ENCODE measurements around the gene BSG.
A peak's percentile ranks its signal among the peaks of the same experiment; 100 is the strongest.
"Not testable (repeated sequence)": the region's sequence is repeated elsewhere in the genome, so short reads cannot be mapped to it uniquely, and the experiment has no call there.

BSG gene

GRCh38 chr19:618674-619285 lies 46.4 kb downstream of the BSG start:
- no peaks in the 10 kb centered on the region for H3K9me3 ChIP-seq (ENCODE audit: control insufficient read depth, insufficient read depth, low read depth, low read length)
- H3K9ac ChIP-seq (ENCODE audit: low read length): no peak overlapping the region
- no peak overlapping the region for H3K27ac ChIP-seq (ENCODE audit: low read depth, low read length)
- H3K4me1 ChIP-seq (ENCODE audit: control insufficient read depth, insufficient read depth, low read length): no peaks in the 10 kb centered on the region
- peaks cover 74% of the 10 kb centered on the region for H3K36me3 ChIP-seq (ENCODE audit: control insufficient read depth, insufficient read depth, low read length)
- no peak overlapping the region for H3K4me3 ChIP-seq (ENCODE audit: low read depth, low read length)
- H3K27me3 ChIP-seq (ENCODE audit: control insufficient read depth, insufficient read depth, low read length): no peaks in the 10 kb centered on the region

- Histone ChIP-seq H3K9ac (ENCODE audit: low read length) (no peak overlapping the region), H3K9me3 (ENCODE audit: control insufficient read depth, insufficient read depth, low read depth, low read length) (no peaks in the 10 kb centered on the region), H3K4me3 (ENCODE audit: low read depth, low read length) (no peak overlapping the region), H3K27ac (ENCODE audit: low read depth, low read length) (no peak overlapping the region), H3K36me3 (ENCODE audit: control insufficient read depth, insufficient read depth, low read length) (peaks cover 73% of the 10 kb centered on the region), H3K4me1 (ENCODE audit: control insufficient read depth, insufficient read depth, low read length) (no peaks in the 10 kb centered on the region), H3K27me3 (ENCODE audit: control insufficient read depth, insufficient read depth, low read length) (no peaks in the 10 kb centered on the region)
Observed at GRCh38 chr19:619286-620002, 47.0 kb downstream of the BSG start.

- peaks cover 75% of the 10 kb centered on the region for H3K36me3 ChIP-seq (ENCODE audit: control insufficient read depth, insufficient read depth, low read length)
- no peaks in the 10 kb centered on the region for H3K27me3 ChIP-seq (ENCODE audit: control insufficient read depth, insufficient read depth, low read length)
- no peak overlapping the region for H3K4me3 ChIP-seq (ENCODE audit: low read depth, low read length)
- H3K9me3 ChIP-seq (ENCODE audit: control insufficient read depth, insufficient read depth, low read depth, low read length): no peaks in the 10 kb centered on the region
- H3K27ac ChIP-seq (ENCODE audit: low read depth, low read length): no peak overlapping the region
- no peak overlapping the region for H3K9ac ChIP-seq (ENCODE audit: low read length)
- H3K4me1 ChIP-seq (ENCODE audit: control insufficient read depth, insufficient read depth, low read length): no peaks in the 10 kb centered on the region
Observed at GRCh38 chr19:620166-620862, 47.9 kb downstream of the BSG start.

DNA sequence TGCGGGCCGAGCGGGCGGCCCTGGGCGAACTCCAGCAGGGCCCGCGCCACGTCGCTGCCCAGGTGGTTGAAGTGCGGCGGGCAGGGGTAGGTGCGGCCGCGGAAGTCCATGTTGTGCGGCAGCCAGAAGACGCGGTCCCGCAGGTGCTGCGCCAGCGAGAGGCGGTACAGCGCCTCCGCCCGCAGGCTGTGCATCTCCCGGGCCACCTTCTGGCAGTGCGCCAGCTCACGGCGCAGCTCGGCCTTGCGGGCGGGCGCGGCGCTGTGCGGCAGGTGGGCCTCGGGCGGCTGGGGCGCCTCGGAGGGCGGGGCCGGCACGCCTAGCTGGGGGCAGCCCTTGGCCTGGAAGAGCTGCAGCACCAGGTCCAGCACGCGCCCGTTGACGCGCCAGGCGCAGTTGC lies 48.8 kb downstream of the BSG start:
- H3K4me1 ChIP-seq (ENCODE audit: control insufficient read depth, insufficient read depth, low read length); H3K9ac ChIP-seq (ENCODE audit: low read length); H3K4me3 ChIP-seq (ENCODE audit: low read depth, low read length); H3K27ac ChIP-seq (ENCODE audit: low read depth, low read length); H3K9me3 ChIP-seq (ENCODE audit: control insufficient read depth, insufficient read depth, low read depth, low read length); H3K27me3 ChIP-seq (ENCODE audit: control insufficient read depth, insufficient read depth, low read length): not testable (repeated sequence)
- peaks cover 75% of the 10 kb centered on the region for H3K36me3 ChIP-seq (ENCODE audit: control insufficient read depth, insufficient read depth, low read length)

- no peak overlapping the region for H3K9ac ChIP-seq (ENCODE audit: low read length)
- H3K9me3 ChIP-seq (ENCODE audit: control insufficient read depth, insufficient read depth, low read depth, low read length): no peaks in the 10 kb centered on the region
- no peaks in the 10 kb centered on the region for H3K27me3 ChIP-seq (ENCODE audit: control insufficient read depth, insufficient read depth, low read length)
- no peak overlapping the region for H3K4me3 ChIP-seq (ENCODE audit: low read depth, low read length)
- no peak overlapping the region for H3K27ac ChIP-seq (ENCODE audit: low read depth, low read length)
- H3K36me3 ChIP-seq (ENCODE audit: control insufficient read depth, insufficient read depth, low read length): peaks cover 75% of the 10 kb centered on the region
- no peaks in the 10 kb centered on the region for H3K4me1 ChIP-seq (ENCODE audit: control insufficient read depth, insufficient read depth, low read length)
Observed at GRCh38 chr19:621819-622218, 49.4 kb downstream of the BSG start.

DNA sequence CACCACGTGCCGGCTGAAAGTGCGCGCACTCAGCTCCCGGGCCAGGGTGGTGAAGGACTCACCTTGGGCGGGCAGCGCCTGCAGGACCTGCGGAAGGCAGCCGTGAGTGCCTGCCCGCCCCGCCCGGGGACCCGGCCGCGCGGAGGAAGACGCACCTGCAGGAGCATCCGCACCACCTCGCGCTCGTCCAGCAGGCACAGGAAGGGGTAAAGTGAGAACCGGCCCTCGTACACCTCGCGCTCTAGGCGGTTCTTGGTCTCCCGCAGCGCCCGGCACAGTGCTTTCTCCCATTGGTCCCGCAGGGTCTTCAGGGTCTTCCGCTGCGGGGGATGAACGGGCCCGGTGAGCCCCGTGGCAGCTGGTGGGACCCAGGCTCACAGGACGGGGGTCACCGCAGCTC lies 50.3 kb downstream of the BSG start:
- H3K9me3 ChIP-seq (ENCODE audit: control insufficient read depth, insufficient read depth, low read depth, low read length): no peaks in the 10 kb centered on the region
- H3K27ac ChIP-seq (ENCODE audit: low read depth, low read length): no peak overlapping the region
- no peaks in the 10 kb centered on the region for H3K27me3 ChIP-seq (ENCODE audit: control insufficient read depth, insufficient read depth, low read length)
- H3K4me1 ChIP-seq (ENCODE audit: control insufficient read depth, insufficient read depth, low read length): no peaks in the 10 kb centered on the region
- H3K9ac ChIP-seq (ENCODE audit: low read length): no peak overlapping the region
- H3K4me3 ChIP-seq (ENCODE audit: low read depth, low read length): no peak overlapping the region
- peaks cover 72% of the 10 kb centered on the region for H3K36me3 ChIP-seq (ENCODE audit: control insufficient read depth, insufficient read depth, low read length)

DNA sequence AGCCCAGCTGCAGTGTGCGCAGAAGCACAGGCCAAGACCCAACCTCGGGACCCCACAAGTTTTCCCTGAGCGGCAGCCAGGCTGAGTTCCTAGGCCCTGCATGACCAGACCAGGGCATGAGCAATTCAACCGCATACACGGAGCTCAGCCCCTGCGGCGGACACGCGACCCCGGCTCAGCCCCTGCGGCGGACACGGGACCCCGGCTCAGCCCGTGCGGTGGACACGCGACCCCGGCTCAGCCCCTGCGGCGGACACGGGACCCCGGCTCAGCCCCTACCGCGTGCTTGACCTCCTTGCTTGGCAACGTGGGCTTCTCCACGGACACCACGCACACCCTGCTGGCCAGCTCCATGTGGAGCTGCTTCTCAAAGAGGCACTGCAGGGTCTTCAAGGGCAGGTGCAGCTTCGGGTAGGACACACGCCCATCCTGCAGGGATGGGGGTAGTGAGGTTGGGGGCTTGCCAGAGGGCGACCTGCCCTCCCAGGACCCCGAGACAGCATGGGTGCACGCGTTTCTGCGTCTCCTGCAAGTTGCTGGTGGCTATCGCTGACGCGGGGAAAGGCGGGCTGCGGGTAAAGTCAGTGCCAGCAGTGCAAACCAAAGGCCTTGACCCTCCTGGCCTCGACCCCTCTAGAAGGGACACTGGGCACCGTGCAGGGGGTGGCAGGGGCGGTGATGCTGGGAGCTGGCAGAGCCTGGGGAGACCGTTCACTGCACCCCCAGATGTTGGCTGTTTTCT lies 51.0 kb downstream of the BSG start:
- no peaks in the 10 kb centered on the region for H3K27me3 ChIP-seq (ENCODE audit: control insufficient read depth, insufficient read depth, low read length)
- H3K27ac ChIP-seq (ENCODE audit: low read depth, low read length): no peak overlapping the region
- no peak overlapping the region for H3K9ac ChIP-seq (ENCODE audit: low read length)
- H3K9me3 ChIP-seq (ENCODE audit: control insufficient read depth, insufficient read depth, low read depth, low read length): no peaks in the 10 kb centered on the region
- no peaks in the 10 kb centered on the region for H3K4me1 ChIP-seq (ENCODE audit: control insufficient read depth, insufficient read depth, low read length)
- H3K4me3 ChIP-seq (ENCODE audit: low read depth, low read length): no peak overlapping the region
- peaks cover 71% of the 10 kb centered on the region for H3K36me3 ChIP-seq (ENCODE audit: control insufficient read depth, insufficient read depth, low read length)

- H3K27ac ChIP-seq (ENCODE audit: low read depth, low read length): no peak overlapping the region
- H3K27me3 ChIP-seq (ENCODE audit: control insufficient read depth, insufficient read depth, low read length): no peaks in the 10 kb centered on the region
- H3K4me1 ChIP-seq (ENCODE audit: control insufficient read depth, insufficient read depth, low read length): no peaks in the 10 kb centered on the region
- no peaks in the 10 kb centered on the region for H3K9me3 ChIP-seq (ENCODE audit: control insufficient read depth, insufficient read depth, low read depth, low read length)
- no peak overlapping the region for H3K4me3 ChIP-seq (ENCODE audit: low read depth, low read length)
- H3K36me3 ChIP-seq (ENCODE audit: control insufficient read depth, insufficient read depth, low read length): peaks cover 68% of the 10 kb centered on the region
- no peak overlapping the region for H3K9ac ChIP-seq (ENCODE audit: low read length)
Observed at GRCh38 chr19:623974-624373, 51.6 kb downstream of the BSG start.

DNA sequence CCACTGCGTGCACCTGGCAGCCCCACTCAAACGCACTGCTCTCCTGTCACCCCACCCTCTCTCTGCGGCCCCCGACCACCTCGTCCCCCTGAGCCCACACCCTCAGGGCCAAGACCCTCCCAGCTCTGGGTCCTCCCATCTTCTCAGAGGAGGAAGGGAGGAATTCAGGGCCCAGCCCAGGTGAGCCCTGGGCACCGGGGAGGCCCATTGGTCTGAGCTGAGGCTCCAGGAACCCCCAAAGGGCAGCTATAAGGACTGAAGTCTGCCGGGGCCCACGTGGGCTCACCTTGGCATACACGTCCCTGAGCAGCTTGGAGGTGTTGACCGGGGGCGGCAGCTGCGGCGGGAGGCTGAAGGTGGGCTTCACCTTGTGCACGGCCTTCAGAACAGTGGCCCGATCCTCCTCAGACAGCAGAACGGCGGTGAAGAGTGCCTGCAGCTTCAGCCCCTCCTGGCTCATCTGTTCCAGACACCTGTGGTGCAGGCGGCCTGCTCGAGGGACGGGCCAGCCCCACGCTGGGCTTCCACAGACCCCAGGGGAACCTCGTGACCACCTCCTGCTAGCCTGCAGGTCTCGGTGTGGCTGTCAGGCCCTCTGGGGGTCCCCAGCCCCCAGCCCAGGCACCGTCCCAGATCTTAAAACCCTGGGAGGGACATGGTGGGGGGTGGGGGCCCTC lies 52.2 kb downstream of the BSG start:
- Histone ChIP-seq H3K36me3 (ENCODE audit: control insufficient read depth, insufficient read depth, low read length) (peaks cover 68% of the 10 kb centered on the region), H3K4me1 (ENCODE audit: control insufficient read depth, insufficient read depth, low read length) (no peaks in the 10 kb centered on the region), H3K9ac (ENCODE audit: low read length) (no peak overlapping the region), H3K27me3 (ENCODE audit: control insufficient read depth, insufficient read depth, low read length) (no peaks in the 10 kb centered on the region), H3K27ac (ENCODE audit: low read depth, low read length) (0 out of 2 replicates have a peak overlapping the region, but pooled peaks have one; percentile 42), H3K9me3 (ENCODE audit: control insufficient read depth, insufficient read depth, low read depth, low read length) (no peaks in the 10 kb centered on the region), H3K4me3 (ENCODE audit: low read depth, low read length) (no peak overlapping the region)

DNA sequence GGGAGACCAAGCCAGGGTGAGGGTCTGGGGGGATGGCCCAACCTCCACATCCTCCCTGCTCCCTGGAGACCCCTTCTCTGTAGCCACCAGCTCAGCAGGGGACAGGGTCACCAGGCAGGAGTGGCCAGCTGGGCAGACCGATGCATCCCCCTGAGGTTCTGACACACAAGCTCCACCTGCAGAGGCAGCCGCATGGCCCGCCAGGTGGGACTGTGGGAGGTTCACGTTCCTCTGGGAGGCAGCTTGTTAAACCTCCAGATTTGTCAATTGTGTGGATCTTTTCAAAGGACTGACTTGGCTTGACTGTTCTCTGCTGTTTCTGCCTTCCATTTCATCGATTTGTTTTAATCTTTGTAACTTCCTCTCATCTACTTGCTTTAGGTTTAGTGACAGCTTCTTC lies 52.9 kb downstream of the BSG start:
- no peak overlapping the region for H3K27ac ChIP-seq (ENCODE audit: low read depth, low read length)
- no peak overlapping the region for H3K4me3 ChIP-seq (ENCODE audit: low read depth, low read length)
- H3K27me3 ChIP-seq (ENCODE audit: control insufficient read depth, insufficient read depth, low read length): no peaks in the 10 kb centered on the region
- no peak overlapping the region for H3K9ac ChIP-seq (ENCODE audit: low read length)
- H3K9me3 ChIP-seq (ENCODE audit: control insufficient read depth, insufficient read depth, low read depth, low read length): no peaks in the 10 kb centered on the region
- peaks cover 66% of the 10 kb centered on the region for H3K36me3 ChIP-seq (ENCODE audit: control insufficient read depth, insufficient read depth, low read length)
- H3K4me1 ChIP-seq (ENCODE audit: control insufficient read depth, insufficient read depth, low read length): no peaks in the 10 kb centered on the region
